ENCODE data around the gene INF2.

Gene INF2

GRCh38 chr14:104755621-104756020 lies 66.2 kb downstream of the INF2 start:
- no peak overlapping the region for H3K27ac ChIP-seq
- TF ChIP-seq ZFX (IDR thresholded peaks at IDR 0.05; ENCODE audit: borderline replicate concordance), result no peak

GRCh38 chr14:104756477-104757237 lies 67.2 kb downstream of the INF2 start:
- H3K27ac ChIP-seq, result no peak overlapping the region
- no peak for TF ChIP-seq ZFX (IDR thresholded peaks at IDR 0.05; ENCODE audit: borderline replicate concordance)
- TF ChIP-seq CTCF (IDR thresholded peaks at IDR 0.05), result no peak

- TF ChIP-seq ZFX (IDR thresholded peaks at IDR 0.05; ENCODE audit: borderline replicate concordance) (no peak), CTCF (IDR thresholded peaks at IDR 0.05) (no peak)
- no peak overlapping the region for H3K27ac ChIP-seq
Observed at GRCh38 chr14:104757238-104757585, 67.8 kb downstream of the INF2 start.

- no peak overlapping the region for H3K27ac ChIP-seq
- TF ChIP-seq CTCF (IDR thresholded peaks at IDR 0.05), result no peak
- no peak for TF ChIP-seq ZFX (IDR thresholded peaks at IDR 0.05; ENCODE audit: borderline replicate concordance)
Observed at GRCh38 chr14:104757681-104758392, 68.4 kb downstream of the INF2 start.

GRCh38 chr14:104758981-104759969 lies 69.9 kb downstream of the INF2 start:
- no peak overlapping the region for H3K27ac ChIP-seq
- TF ChIP-seq ZFX (IDR thresholded peaks at IDR 0.05; ENCODE audit: borderline replicate concordance) (no peak), CTCF (IDR thresholded peaks at IDR 0.05) (no peak)

GRCh38 chr14:104765517-104765916 lies 76.1 kb downstream of the INF2 start:
- TF ChIP-seq CTCF (IDR thresholded peaks at IDR 0.05), result no peak
- TF ChIP-seq ZFX (IDR thresholded peaks at IDR 0.05; ENCODE audit: borderline replicate concordance), result no peak
- H3K27ac ChIP-seq, result no peak overlapping the region

GRCh38 chr14:104766256-104766862 lies 76.9 kb downstream of the INF2 start:
- TF ChIP-seq ZFX (IDR thresholded peaks at IDR 0.05; ENCODE audit: borderline replicate concordance) (no peak), CTCF (IDR thresholded peaks at IDR 0.05) (no peak)
- 0 out of 2 replicates have a peak overlapping the region, but pooled peaks have one; percentile 18 for H3K27ac ChIP-seq
